GM13976 (cell line): ENCODE measurements around the gene KY.
"Not testable (repeated sequence)": the region's sequence is repeated elsewhere in the genome, so short reads cannot be mapped to it uniquely, and the experiment has no call there.

Source experiments
- DNase-seq: peaks from one replicate; pipeline ENCODE4 v3.0.0; 2012; ENCODE audit warnings: low spot score
- in situ Hi-C: fragments of 300-500 bp; cut with MboI; formaldehyde crosslinking; loops from one replicate; pipeline ENCODE4 v1.12.0; 2022; ENCODE audit warnings: low sequenced_read_pairs, mixed read lengths, inconsistent platforms; ENCODE audit not compliant: unreplicated experiment
- TF ChIP-seq, protein P1 (sequence below): IDR thresholded peaks from 2 replicates; pipeline ENCODE4 v1.5.1; 2012; ENCODE audit warnings: borderline replicate concordance, mild to moderate bottlenecking; ENCODE audit not compliant: insufficient read depth; ENCODE audit errors: extremely low read depth, missing control alignments, control extremely low read depth

KY gene

DNA sequence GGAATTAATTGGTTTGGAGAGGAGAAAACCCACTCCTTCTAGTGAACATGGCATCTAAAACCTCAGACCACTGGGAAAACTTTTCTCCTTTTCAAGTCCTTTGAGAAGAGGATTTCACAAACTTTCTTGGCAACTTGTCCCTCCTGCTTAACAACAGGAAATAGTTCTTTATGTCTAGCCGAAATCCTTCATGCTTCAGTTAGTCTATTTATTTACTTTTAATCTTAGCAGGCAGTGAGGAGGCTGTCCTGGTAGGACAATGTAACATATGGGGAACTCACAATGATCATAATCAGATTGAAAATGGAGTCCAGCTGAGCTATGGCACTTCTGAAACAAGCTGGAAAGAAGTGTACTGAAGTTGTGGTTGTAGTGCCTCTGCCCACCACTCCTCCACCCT, 50.6 kb downstream of the KY start:
- in situ Hi-C loops = no loop called here

DNA sequence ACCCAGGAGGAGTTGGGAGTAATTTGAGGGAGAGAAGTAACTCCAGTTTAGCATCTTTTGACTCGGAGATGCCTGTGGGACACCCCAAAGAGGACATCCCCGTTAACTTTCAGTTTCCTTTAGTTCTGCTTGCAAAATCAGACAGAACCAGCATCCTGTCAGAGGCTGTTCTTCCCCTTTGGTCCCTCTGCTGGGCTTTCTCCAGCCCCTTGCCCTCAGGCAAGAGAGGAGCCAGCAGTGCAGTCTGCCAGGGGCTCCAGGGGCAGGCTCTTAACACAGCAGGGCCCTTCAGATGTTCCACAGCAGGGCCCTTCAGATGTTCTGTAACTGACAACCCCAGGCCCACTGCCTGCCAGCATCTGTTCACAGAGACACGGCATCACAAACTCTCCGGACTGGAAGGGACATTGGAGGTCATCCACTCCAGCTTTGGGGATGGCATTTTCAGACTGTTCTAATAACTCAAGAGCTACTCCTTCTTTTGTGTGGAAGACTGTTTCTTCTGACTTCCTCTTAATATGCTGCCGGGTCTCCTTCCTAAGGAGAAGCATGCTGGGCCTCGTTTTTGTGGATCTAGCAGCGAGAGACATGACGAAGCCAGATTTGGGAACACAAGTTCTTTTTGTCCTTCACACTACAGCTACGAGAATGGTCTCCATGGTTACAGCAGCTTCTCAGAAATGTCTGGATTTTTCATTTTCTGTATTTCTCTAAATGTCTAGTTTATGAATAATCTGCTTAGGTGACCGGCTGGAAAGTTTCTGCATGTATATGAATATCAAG, 51.9 kb downstream of the KY start:
- TF ChIP-seq, protein P1, sequence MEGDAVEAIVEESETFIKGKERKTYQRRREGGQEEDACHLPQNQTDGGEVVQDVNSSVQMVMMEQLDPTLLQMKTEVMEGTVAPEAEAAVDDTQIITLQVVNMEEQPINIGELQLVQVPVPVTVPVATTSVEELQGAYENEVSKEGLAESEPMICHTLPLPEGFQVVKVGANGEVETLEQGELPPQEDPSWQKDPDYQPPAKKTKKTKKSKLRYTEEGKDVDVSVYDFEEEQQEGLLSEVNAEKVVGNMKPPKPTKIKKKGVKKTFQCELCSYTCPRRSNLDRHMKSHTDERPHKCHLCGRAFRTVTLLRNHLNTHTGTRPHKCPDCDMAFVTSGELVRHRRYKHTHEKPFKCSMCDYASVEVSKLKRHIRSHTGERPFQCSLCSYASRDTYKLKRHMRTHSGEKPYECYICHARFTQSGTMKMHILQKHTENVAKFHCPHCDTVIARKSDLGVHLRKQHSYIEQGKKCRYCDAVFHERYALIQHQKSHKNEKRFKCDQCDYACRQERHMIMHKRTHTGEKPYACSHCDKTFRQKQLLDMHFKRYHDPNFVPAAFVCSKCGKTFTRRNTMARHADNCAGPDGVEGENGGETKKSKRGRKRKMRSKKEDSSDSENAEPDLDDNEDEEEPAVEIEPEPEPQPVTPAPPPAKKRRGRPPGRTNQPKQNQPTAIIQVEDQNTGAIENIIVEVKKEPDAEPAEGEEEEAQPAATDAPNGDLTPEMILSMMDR = no peak
- in situ Hi-C loops = no loop called here
- DNase-seq = no peak

More for the DNA sequence above, 50.6 kb downstream of the KY start:
- DNase-seq = no peak
- TF ChIP-seq, protein P1 = no peak

DNA sequence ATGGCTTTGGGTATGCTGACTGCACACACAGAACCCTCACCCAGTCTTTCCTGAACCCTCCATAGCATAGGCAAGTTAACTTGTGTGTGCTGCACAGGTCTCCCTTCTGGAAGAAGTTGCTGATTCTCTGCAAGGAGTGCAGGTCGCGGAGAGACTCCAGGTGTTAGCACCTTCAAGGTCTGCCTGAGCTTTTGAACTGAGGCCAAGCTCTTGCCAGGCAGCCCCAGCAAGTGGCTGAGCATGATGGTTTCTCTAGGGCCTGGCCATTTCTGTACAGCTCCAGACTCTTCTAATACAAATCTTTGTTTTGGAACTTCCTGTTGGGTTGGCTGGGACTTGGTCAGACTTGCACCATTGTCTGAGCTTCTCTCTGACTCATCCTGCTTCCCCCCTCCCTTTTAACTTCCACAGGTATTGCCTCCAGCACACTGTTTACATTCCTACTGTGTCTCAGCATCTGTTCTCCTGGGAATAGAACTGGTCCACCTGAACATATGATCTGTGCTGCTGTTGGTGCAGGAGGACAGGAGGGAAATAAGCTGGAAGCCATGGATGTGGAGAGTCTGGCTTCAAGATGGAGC, 53.3 kb downstream of the KY start:
- TF ChIP-seq, protein P1 = no peak
- in situ Hi-C loops = no loop called here
- no peak for DNase-seq

DNA sequence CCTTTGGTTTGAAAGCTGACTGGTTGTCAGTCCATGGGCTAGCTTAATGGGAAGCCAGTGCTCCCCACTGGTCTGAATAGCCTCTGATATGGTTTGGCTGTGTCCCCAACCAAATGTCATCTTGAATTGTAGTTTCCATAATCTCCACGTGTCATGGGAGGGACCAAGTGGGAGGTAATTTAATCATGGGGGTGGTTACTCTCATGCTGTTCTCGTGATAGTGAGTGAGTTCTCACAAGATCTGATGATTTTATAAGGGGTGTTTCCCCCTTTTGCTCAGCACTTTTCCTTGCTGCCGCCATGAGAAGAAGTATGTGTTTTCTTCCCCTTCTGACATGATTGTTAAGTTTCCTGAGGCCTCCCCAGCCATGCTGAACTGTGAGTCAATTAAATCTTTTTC, 55.8 kb downstream of the KY start:
- DNase-seq = not testable (repeated sequence)

DNA sequence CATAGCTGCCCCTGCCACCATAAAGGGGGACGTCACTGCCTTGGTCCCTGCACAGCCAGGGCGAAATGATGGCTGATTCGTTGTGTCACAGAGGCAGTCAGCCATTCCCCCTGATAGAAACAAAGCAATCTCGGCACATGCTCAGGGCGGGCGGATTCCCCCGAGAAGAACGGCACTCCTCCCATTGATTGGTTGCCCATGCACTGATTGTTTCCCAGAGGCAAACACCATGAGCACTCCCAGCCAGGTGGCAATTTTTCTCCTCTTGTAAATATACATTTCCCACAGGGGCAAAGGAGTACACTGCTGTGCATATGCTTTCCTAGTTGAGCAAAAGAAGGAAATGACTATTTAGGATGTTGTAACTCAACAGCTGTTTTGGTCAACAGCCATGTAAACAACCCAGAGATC, 56.5 kb downstream of the KY start:
- in situ Hi-C loops = no loop called here
- TF ChIP-seq, protein P1 = no peak
- DNase-seq = no peak

More for the DNA sequence above, 55.8 kb downstream of the KY start:
- in situ Hi-C loops = not testable (repeated sequence)

DNA sequence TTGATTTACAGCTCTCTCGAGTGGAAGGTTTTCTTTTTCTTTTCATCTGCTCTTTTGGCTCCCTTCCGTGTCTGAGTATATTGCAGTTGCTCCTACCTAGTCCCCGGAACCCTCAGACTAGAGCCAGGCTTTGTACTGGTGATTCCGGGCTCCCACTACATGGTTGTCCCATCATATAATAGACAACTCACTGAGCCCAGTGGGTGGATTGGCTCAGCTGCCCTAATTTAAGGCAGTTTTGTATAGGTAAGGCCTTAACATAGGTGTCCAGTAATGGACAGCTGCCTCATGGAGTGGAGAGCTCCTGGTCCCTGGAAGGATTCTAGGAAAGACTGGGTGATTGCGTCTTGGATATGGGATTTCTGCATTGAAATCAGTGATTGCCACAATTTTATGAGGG, 58.0 kb downstream of the KY start:
- in situ Hi-C loops = no loop called here
- TF ChIP-seq, protein P1 = no peak
- no peak for DNase-seq

DNA sequence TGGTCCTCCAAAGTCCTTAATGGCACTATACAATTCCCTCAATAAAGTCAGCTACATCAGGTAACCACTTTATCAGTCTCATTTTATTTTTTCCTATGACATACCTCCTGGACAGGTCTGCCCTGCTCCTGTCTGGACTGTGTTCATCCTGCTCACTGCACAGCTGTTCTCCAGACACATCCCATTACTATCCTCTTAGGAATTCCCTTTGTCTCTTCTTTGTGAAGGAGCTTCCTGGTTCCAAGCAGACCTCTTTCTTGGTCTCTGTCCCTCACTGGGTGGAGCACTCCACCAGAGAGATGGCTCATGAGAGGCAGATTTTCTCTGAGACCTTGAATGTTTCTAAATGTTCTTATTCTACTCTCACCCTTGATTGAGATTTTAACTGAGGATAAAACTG, 60.1 kb downstream of the KY start:
- no peak for DNase-seq
- TF ChIP-seq, protein P1 = no peak
- in situ Hi-C loops = no loop called here
